ENCODE results near the gene ANKFY1. TPM values are rescaled to one million over a fixed set of nuclear protein-coding genes. Genes with fewer than 3 reads are reported as not detected.

Gene ANKFY1
- total RNA-seq, 4 donors from 2014 or later: 43.3 to 49.8 (median 46.7) TPM

GRCh38 chr17:4120332-4120731 lies 143.4 kb downstream of the ANKFY1 start:
- no peaks in the 10 kb centered on the region for H3K4me1 ChIP-seq
- peaks cover 0 to 85% (median 6%) of the 10 kb centered on the region in 3 donors for H3K36me3 ChIP-seq
- no peaks in the 10 kb centered on the region for H3K9me3 ChIP-seq
- WGBS, 2 donors: 81 to 88% methylated on average over 3 of the region's 3 CpGs
- TF ChIP-seq CTCF (IDR thresholded peaks at IDR 0.05) (no peak), POLR2A (IDR thresholded peaks at IDR 0.05) (no peak), EP300 (IDR thresholded peaks at IDR 0.05) (no peak)
- no peak overlapping the region for H3K4me3 ChIP-seq
- no peak overlapping the region for H3K27ac ChIP-seq
- H3K27me3 ChIP-seq: no peaks in the 10 kb centered on the region
- DNase-seq (ENCODE audit: low spot score in 2 of 2): no peak

- H3K4me1 ChIP-seq: no peaks in the 10 kb centered on the region
- H3K36me3 ChIP-seq: peaks cover 0 to 95% (median 9%) of the 10 kb centered on the region in 3 donors
- no peak overlapping the region for H3K27ac ChIP-seq
- DNase-seq (ENCODE audit: low spot score in 2 of 2): no peak
- WGBS, 2 donors: 69 to 71% methylated on average over 4 of the region's 4 CpGs
- TF ChIP-seq POLR2A (IDR thresholded peaks at IDR 0.05) (no peak), EP300 (IDR thresholded peaks at IDR 0.05) (no peak), CTCF (IDR thresholded peaks at IDR 0.05) (no peak)
- H3K9me3 ChIP-seq: no peaks in the 10 kb centered on the region
- H3K4me3 ChIP-seq: no peak overlapping the region
- H3K27me3 ChIP-seq: no peaks in the 10 kb centered on the region
These were observed 144.5 kb downstream of the ANKFY1 start for GRCh38 chr17:4119299-4119698.

- H3K4me1 ChIP-seq: no peaks in the 10 kb centered on the region
- no peak for DNase-seq (ENCODE audit: low spot score in 2 of 2)
- no peaks in the 10 kb centered on the region for H3K9me3 ChIP-seq
- no peak overlapping the region for H3K4me3 ChIP-seq
- H3K27ac ChIP-seq: no peak overlapping the region
- 91 to 92% methylated on average over 8 of the region's 8 CpGs for WGBS, 2 donors
- TF ChIP-seq EP300 (IDR thresholded peaks at IDR 0.05): no peak
- no peak for TF ChIP-seq POLR2A (IDR thresholded peaks at IDR 0.05)
- no peak for TF ChIP-seq CTCF (IDR thresholded peaks at IDR 0.05)
- H3K27me3 ChIP-seq: no peaks in the 10 kb centered on the region
- H3K36me3 ChIP-seq: peaks cover 0 to 95% (median 3%) of the 10 kb centered on the region in 3 donors
These were observed 145.6 kb downstream of the ANKFY1 start for GRCh38 chr17:4118015-4118743.

- Histone ChIP-seq H3K27me3 (no peaks in the 10 kb centered on the region), H3K4me3 (no peak overlapping the region), H3K36me3 (peaks cover 3 to 95% (median 10%) of the 10 kb centered on the region in 3 donors), H3K9me3 (no peaks in the 10 kb centered on the region), H3K4me1 (no peaks in the 10 kb centered on the region), H3K27ac (no peak overlapping the region)
- 75 to 77% methylated on average over 4 of the region's 4 CpGs for WGBS, 2 donors
- DNase-seq (ENCODE audit: low spot score in 2 of 2): no peak
- no peak for TF ChIP-seq EP300 (IDR thresholded peaks at IDR 0.05)
- TF ChIP-seq POLR2A (IDR thresholded peaks at IDR 0.05): no peak
- TF ChIP-seq CTCF (IDR thresholded peaks at IDR 0.05): no peak
These were observed 147.3 kb downstream of the ANKFY1 start for GRCh38 chr17:4116516-4116915.

Small RNA genes within 50 kb of the gene (small RNA-seq; reads per million reads assigned to genes)
- not detected for gene RF00019

Other genes with a start within 250 kb of the ANKFY1 start
- gene ZZEF1, start 120.9 kb downstream of the ANKFY1 start, total RNA-seq: 10 to 100 TPM; 67.1 to 93.9 (median 73.6) TPM
- 10 to 100 TPM; 30.6 to 69.5 (median 59.5) TPM for gene CYB5D2, start 120.8 kb downstream of the ANKFY1 start, total RNA-seq
- gene UBE2G1, start 102.7 kb upstream of the ANKFY1 start, total RNA-seq: 10 to 100 TPM; 30.4 to 50.7 (median 38.3) TPM
- gene SPNS3, start 170.0 kb upstream of the ANKFY1 start, total RNA-seq: under 1 TPM in 1 of 4 donors, not detected in 3; 0.44 TPM
- 10 to 100 TPM in 3 of 4 donors, 1 to 10 TPM in 1; 5.4 to 49.8 (median 23.4) TPM for gene SPNS2, start 234.9 kb upstream of the ANKFY1 start, total RNA-seq

Data from tibial nerve (tissue), 4 donors.